Measurements from ENCODE around the gene ITPK1. TPM values are rescaled to one million over a fixed set of nuclear protein-coding genes. Genes with fewer than 3 reads are reported as not detected.
"Not testable (repeated sequence)": the region's sequence is repeated elsewhere in the genome, so short reads cannot be mapped to it uniquely, and the experiment has no call there.

The ITPK1 gene
- total RNA-seq, 2 experiments from 2014 or later: 87.0 to 87.4 TPM

GRCh38 chr14:93072659-93073357 lies 42.9 kb downstream of the ITPK1 start:
- Mint-ChIP-seq H3K27ac (peak overlapping the region; percentile 57), H3K4me3 (peak overlapping the region; percentile 1), H3K27me3 (no peaks in the 10 kb centered on the region), H3K36me3 (peaks cover 17% of the 10 kb centered on the region), H3K9me3 (no peaks in the 10 kb centered on the region), H3K4me1 (peaks cover 75% of the 10 kb centered on the region)
- DNase-seq: no peak

- Mint-ChIP-seq H3K4me3 (no peak overlapping the region), H3K27me3 (no peaks in the 10 kb centered on the region), H3K27ac (peak overlapping the region; percentile 72), H3K9me3 (no peaks in the 10 kb centered on the region), H3K36me3 (peaks cover 32% of the 10 kb centered on the region), H3K4me1 (peaks cover 76% of the 10 kb centered on the region)
- DNase-seq: no peak
Observed at GRCh38 chr14:93068711-93069110, 47.0 kb downstream of the ITPK1 start.

GRCh38 chr14:93067088-93067487 lies 48.6 kb downstream of the ITPK1 start:
- H3K27me3 Mint-ChIP-seq: no peaks in the 10 kb centered on the region
- H3K36me3 Mint-ChIP-seq: peaks cover 31% of the 10 kb centered on the region
- H3K4me1 Mint-ChIP-seq: peaks cover 73% of the 10 kb centered on the region
- H3K4me3 Mint-ChIP-seq: peak overlapping the region; percentile 75
- H3K9me3 Mint-ChIP-seq: no peaks in the 10 kb centered on the region
- no peak for DNase-seq
- H3K27ac Mint-ChIP-seq: peak overlapping the region; percentile 98

GRCh38 chr14:93065272-93065730 lies 50.4 kb downstream of the ITPK1 start:
- Mint-ChIP-seq H3K4me3 (peak overlapping the region; percentile 75), H3K27ac (peak overlapping the region; percentile 98), H3K4me1 (peaks cover 83% of the 10 kb centered on the region), H3K36me3 (peaks cover 33% of the 10 kb centered on the region), H3K9me3 (no peaks in the 10 kb centered on the region), H3K27me3 (no peaks in the 10 kb centered on the region)
- DNase-seq: no peak

- no peak for DNase-seq
- Mint-ChIP-seq H3K27me3 (no peaks in the 10 kb centered on the region), H3K4me1 (peaks cover 84% of the 10 kb centered on the region), H3K27ac (peak overlapping the region; percentile 98), H3K36me3 (peaks cover 35% of the 10 kb centered on the region), H3K4me3 (peak overlapping the region; percentile 75), H3K9me3 (no peaks in the 10 kb centered on the region)
Observed at GRCh38 chr14:93064411-93065271, 51.1 kb downstream of the ITPK1 start.

GRCh38 chr14:93063393-93063792 lies 52.3 kb downstream of the ITPK1 start:
- Mint-ChIP-seq H3K27me3 (no peaks in the 10 kb centered on the region), H3K9me3 (no peaks in the 10 kb centered on the region), H3K4me3 (no peak overlapping the region), H3K36me3 (peaks cover 35% of the 10 kb centered on the region), H3K4me1 (peaks cover 72% of the 10 kb centered on the region), H3K27ac (peak overlapping the region; percentile 17)
- DNase-seq: no peak

GRCh38 chr14:93062890-93063289 lies 52.8 kb downstream of the ITPK1 start:
- Mint-ChIP-seq H3K9me3 (no peaks in the 10 kb centered on the region), H3K36me3 (peaks cover 35% of the 10 kb centered on the region), H3K27ac (peak overlapping the region; percentile 17), H3K4me3 (no peak overlapping the region), H3K4me1 (peaks cover 69% of the 10 kb centered on the region), H3K27me3 (no peaks in the 10 kb centered on the region)
- no peak for DNase-seq

GRCh38 chr14:93062013-93062412 lies 53.7 kb downstream of the ITPK1 start:
- not testable (repeated sequence) for H3K4me3 Mint-ChIP-seq, DNase-seq, H3K9me3 Mint-ChIP-seq, H3K27ac Mint-ChIP-seq, H3K27me3 Mint-ChIP-seq
- H3K36me3 Mint-ChIP-seq: peaks cover 32% of the 10 kb centered on the region
- peaks cover 67% of the 10 kb centered on the region for H3K4me1 Mint-ChIP-seq

- peaks cover 65% of the 10 kb centered on the region for H3K4me1 Mint-ChIP-seq
- H3K36me3 Mint-ChIP-seq: peaks cover 28% of the 10 kb centered on the region
- H3K4me3 Mint-ChIP-seq: no peak overlapping the region
- no peak for DNase-seq
- no peaks in the 10 kb centered on the region for H3K27me3 Mint-ChIP-seq
- no peaks in the 10 kb centered on the region for H3K9me3 Mint-ChIP-seq
- H3K27ac Mint-ChIP-seq: peak overlapping the region; percentile 82
Observed at GRCh38 chr14:93061380-93062012, 54.2 kb downstream of the ITPK1 start.

GRCh38 chr14:93060841-93061240 lies 54.9 kb downstream of the ITPK1 start:
- Mint-ChIP-seq H3K36me3 (peaks cover 27% of the 10 kb centered on the region), H3K4me1 (peaks cover 65% of the 10 kb centered on the region), H3K27ac (peak overlapping the region; percentile 82), H3K9me3 (no peaks in the 10 kb centered on the region), H3K27me3 (no peaks in the 10 kb centered on the region), H3K4me3 (no peak overlapping the region)
- no peak for DNase-seq

- Mint-ChIP-seq H3K27me3 (no peaks in the 10 kb centered on the region), H3K36me3 (peaks cover 25% of the 10 kb centered on the region), H3K27ac (peak overlapping the region; percentile 82), H3K9me3 (no peaks in the 10 kb centered on the region), H3K4me1 (peaks cover 66% of the 10 kb centered on the region), H3K4me3 (peak overlapping the region; percentile 72)
- no peak for DNase-seq
Observed at GRCh38 chr14:93059917-93060545, 55.7 kb downstream of the ITPK1 start.

- H3K4me1 Mint-ChIP-seq: peaks cover 64% of the 10 kb centered on the region
- H3K36me3 Mint-ChIP-seq: peaks cover 20% of the 10 kb centered on the region
Observed at GRCh38 chr14:93059260-93059659, 56.5 kb downstream of the ITPK1 start.

GRCh38 chr14:93057586-93058280 lies 58.0 kb downstream of the ITPK1 start:
- no peak for DNase-seq
- Mint-ChIP-seq H3K4me3 (peak overlapping the region; percentile 7), H3K4me1 (peaks cover 66% of the 10 kb centered on the region), H3K36me3 (peaks cover 16% of the 10 kb centered on the region), H3K9me3 (no peaks in the 10 kb centered on the region), H3K27me3 (no peaks in the 10 kb centered on the region), H3K27ac (peak overlapping the region; percentile 63)

More at GRCh38 chr14:93059260-93059659, 56.5 kb downstream of the ITPK1 start:
- no peak for DNase-seq
- Mint-ChIP-seq H3K27ac (no peak overlapping the region), H3K9me3 (no peaks in the 10 kb centered on the region), H3K4me3 (no peak overlapping the region), H3K27me3 (no peaks in the 10 kb centered on the region)

GRCh38 chr14:93056840-93057585 lies 58.7 kb downstream of the ITPK1 start:
- H3K4me3 Mint-ChIP-seq: no peak overlapping the region
- H3K27ac Mint-ChIP-seq: no peak overlapping the region
- no peaks in the 10 kb centered on the region for H3K9me3 Mint-ChIP-seq
- no peak for DNase-seq
- peaks cover 62% of the 10 kb centered on the region for H3K4me1 Mint-ChIP-seq
- H3K27me3 Mint-ChIP-seq: no peaks in the 10 kb centered on the region
- peaks cover 13% of the 10 kb centered on the region for H3K36me3 Mint-ChIP-seq

All from activated naive CD8-positive, alpha-beta T cell treated with anti-CD3 and anti-CD28 coated beads for 36 hours (primary cell).